Activated CD4-positive, alpha-beta memory T cell treated with anti-CD3 and anti-CD28 coated beads, Interleukin-2, amount 10 ng/mL, durations not matched to agents 7 days and 5 days (primary cell): ENCODE results near the gene FFAR2. TPM values are rescaled to one million over a fixed set of nuclear protein-coding genes. Genes with fewer than 3 reads are reported as not detected.

Experiments used
- CTCF ChIA-PET: fragments of 350-600 bp; sonication (Branson Sonifier 250); formaldehyde crosslinking; loops from one replicate; lab custom pipeline; 2021; ENCODE audit warnings: antibody characterized with exemption, inconsistent platforms; lab: Charles Lee
- POLR2A ChIA-PET: fragments of 350-600 bp; sonication (Branson Sonifier 250); formaldehyde crosslinking; loops from one replicate; lab custom pipeline; 2021; ENCODE audit warnings: antibody characterized with exemption; lab: Charles Lee
- DNase-seq: peaks from one replicate; pipeline ENCODE4 v3.0.0-alpha.2; 2020
- H3K27ac Mint-ChIP-seq: one replicate; pipeline ENCODE4 v1.8.0; 2021; ENCODE audit warnings: mild to moderate bottlenecking, mixed read lengths
- H3K27me3 Mint-ChIP-seq: one replicate; pipeline ENCODE4 v1.8.0; 2021; ENCODE audit warnings: mixed read lengths
- H3K36me3 Mint-ChIP-seq: one replicate; pipeline ENCODE4 v1.8.0; 2021; ENCODE audit warnings: low read depth, mixed read lengths
- H3K4me1 Mint-ChIP-seq: one replicate; pipeline ENCODE4 v1.8.0; 2021; ENCODE audit warnings: mixed read lengths
- H3K4me3 Mint-ChIP-seq: one replicate; pipeline ENCODE4 v1.8.0; 2021; ENCODE audit warnings: mild to moderate bottlenecking, mixed read lengths
- H3K9me3 Mint-ChIP-seq: one replicate; pipeline ENCODE4 v1.8.0; 2021; ENCODE audit warnings: mixed read lengths
- total RNA-seq, 2 experiments: library from RNA; stranded (reverse); gene quantifications; one replicate each; pipeline ENCODE4 v1.2.3, GENCODE V29; 2021

FFAR2 gene
- total RNA-seq, 2 experiments from 2014 or later: not detected

GRCh38 chr19:35430409-35431144, 17.5 kb upstream of the FFAR2 start:
- H3K27me3 Mint-ChIP-seq: peaks cover 36% of the 10 kb centered on the region
- no peak overlapping the region for H3K27ac Mint-ChIP-seq
- H3K4me1 Mint-ChIP-seq: peaks cover 14% of the 10 kb centered on the region
- ChIA-PET CTCF (interaction anchor here (0.6 to 1.0 kb wide), 2 partner anchors 74 to 77 kb away, joined by 3 read pairs; no protein-coding TSS in a partner anchor), POLR2A (interaction anchor here (1.5 kb wide), 1 partner anchor 78 kb away, joined by 4 read pairs; no protein-coding TSS in a partner anchor)
- H3K36me3 Mint-ChIP-seq: peaks cover 8% of the 10 kb centered on the region
- H3K9me3 Mint-ChIP-seq: peaks cover 13% of the 10 kb centered on the region
- no peak overlapping the region for H3K4me3 Mint-ChIP-seq
- no peak for DNase-seq

GRCh38 chr19:35431145-35431807, 16.8 kb upstream of the FFAR2 start:
- H3K27ac Mint-ChIP-seq: no peak overlapping the region
- peaks cover 8% of the 10 kb centered on the region for H3K36me3 Mint-ChIP-seq
- H3K9me3 Mint-ChIP-seq: peaks cover 13% of the 10 kb centered on the region
- H3K4me3 Mint-ChIP-seq: no peak overlapping the region
- peaks cover 19% of the 10 kb centered on the region for H3K4me1 Mint-ChIP-seq
- POLR2A ChIA-PET: interaction anchor here (1.5 kb wide), 1 partner anchor 78 kb away, joined by 4 read pairs; no protein-coding TSS in a partner anchor
- DNase-seq: no peak
- CTCF ChIA-PET: interaction anchor here (1.0 kb wide), 1 partner anchor 78 kb away, joined by 3 read pairs; no protein-coding TSS in a partner anchor
- H3K27me3 Mint-ChIP-seq: peaks cover 35% of the 10 kb centered on the region

- H3K9me3 Mint-ChIP-seq: peaks cover 13% of the 10 kb centered on the region
- ChIA-PET CTCF (no interaction called here), POLR2A (no interaction called here)
- no peak overlapping the region for H3K27ac Mint-ChIP-seq
- DNase-seq: no peak
- H3K27me3 Mint-ChIP-seq: peaks cover 37% of the 10 kb centered on the region
- H3K36me3 Mint-ChIP-seq: peaks cover 8% of the 10 kb centered on the region
- peaks cover 32% of the 10 kb centered on the region for H3K4me1 Mint-ChIP-seq
- no peak overlapping the region for H3K4me3 Mint-ChIP-seq
These were observed 15.1 kb upstream of the FFAR2 start for GRCh38 chr19:35432911-35433310.

- POLR2A ChIA-PET: no interaction called here
- Mint-ChIP-seq H3K4me1 (peaks cover 34% of the 10 kb centered on the region), H3K9me3 (peaks cover 13% of the 10 kb centered on the region), H3K4me3 (no peak overlapping the region), H3K36me3 (peaks cover 8% of the 10 kb centered on the region), H3K27me3 (peaks cover 39% of the 10 kb centered on the region), H3K27ac (no peak overlapping the region)
- DNase-seq: no peak
- CTCF ChIA-PET: no interaction called here
These were observed 14.6 kb upstream of the FFAR2 start for GRCh38 chr19:35433448-35433847.

GRCh38 chr19:35435896-35436295, 12.2 kb upstream of the FFAR2 start:
- Mint-ChIP-seq H3K27me3 (peaks cover 39% of the 10 kb centered on the region), H3K4me3 (peak overlapping the region; percentile 37), H3K4me1 (peaks cover 30% of the 10 kb centered on the region), H3K9me3 (peaks cover 8% of the 10 kb centered on the region), H3K27ac (peak overlapping the region; percentile 68), H3K36me3 (peaks cover 8% of the 10 kb centered on the region)
- CTCF ChIA-PET: no interaction called here
- POLR2A ChIA-PET: interaction anchor here (0.9 kb wide), 1 partner anchor 27 kb away, joined by 3 read pairs; no protein-coding TSS in a partner anchor
- DNase-seq: no peak

GRCh38 chr19:35436477-35437405, 11.3 kb upstream of the FFAR2 start:
- peaks cover 39% of the 10 kb centered on the region for H3K27me3 Mint-ChIP-seq
- H3K36me3 Mint-ChIP-seq: peaks cover 3% of the 10 kb centered on the region
- peaks cover 23% of the 10 kb centered on the region for H3K4me1 Mint-ChIP-seq
- peak overlapping the region; percentile 68 for H3K27ac Mint-ChIP-seq
- peak overlapping the region; percentile 37 for H3K4me3 Mint-ChIP-seq
- peaks cover 3% of the 10 kb centered on the region for H3K9me3 Mint-ChIP-seq
- DNase-seq: peak; percentile 42
- ChIA-PET CTCF (no interaction called here), POLR2A (interaction anchor here (3.2 kb wide), 1 partner anchor 26 kb away, joined by 10 read pairs; no protein-coding TSS in a partner anchor)

- no peak for DNase-seq
- no peaks in the 10 kb centered on the region for H3K9me3 Mint-ChIP-seq
- H3K4me1 Mint-ChIP-seq: peaks cover 20% of the 10 kb centered on the region
- no peaks in the 10 kb centered on the region for H3K36me3 Mint-ChIP-seq
- ChIA-PET CTCF (no interaction called here), POLR2A (interaction anchor here (3.2 kb wide), 1 partner anchor 25 kb away, joined by 10 read pairs; no protein-coding TSS in a partner anchor)
- no peak overlapping the region for H3K4me3 Mint-ChIP-seq
- H3K27ac Mint-ChIP-seq: peak overlapping the region; percentile 26
- H3K27me3 Mint-ChIP-seq: peaks cover 33% of the 10 kb centered on the region
These were observed 10.6 kb upstream of the FFAR2 start for GRCh38 chr19:35437406-35437951.

- Mint-ChIP-seq H3K4me3 (no peak overlapping the region), H3K27ac (no peak overlapping the region), H3K9me3 (no peaks in the 10 kb centered on the region), H3K36me3 (no peaks in the 10 kb centered on the region), H3K4me1 (peaks cover 20% of the 10 kb centered on the region), H3K27me3 (peaks cover 27% of the 10 kb centered on the region)
- no peak for DNase-seq
- ChIA-PET POLR2A (interaction anchor here (3.2 kb wide), 1 partner anchor 24 kb away, joined by 10 read pairs; no protein-coding TSS in a partner anchor), CTCF (no interaction called here)
These were observed 10.0 kb upstream of the FFAR2 start for GRCh38 chr19:35438096-35438495.

GRCh38 chr19:35438527-35438926, 9.5 kb upstream of the FFAR2 start:
- H3K9me3 Mint-ChIP-seq: no peaks in the 10 kb centered on the region
- peaks cover 20% of the 10 kb centered on the region for H3K4me1 Mint-ChIP-seq
- no peak overlapping the region for H3K4me3 Mint-ChIP-seq
- CTCF ChIA-PET: no interaction called here
- no peak for DNase-seq
- H3K27ac Mint-ChIP-seq: no peak overlapping the region
- POLR2A ChIA-PET: interaction anchor here (3.2 kb wide), 1 partner anchor 24 kb away, joined by 10 read pairs; no protein-coding TSS in a partner anchor
- peaks cover 24% of the 10 kb centered on the region for H3K27me3 Mint-ChIP-seq
- H3K36me3 Mint-ChIP-seq: no peaks in the 10 kb centered on the region

- ChIA-PET CTCF (no interaction called here), POLR2A (interaction anchor here (3.2 kb wide), 1 partner anchor 22 kb away, joined by 10 read pairs; no protein-coding TSS in a partner anchor)
- Mint-ChIP-seq H3K27ac (no peak overlapping the region), H3K36me3 (no peaks in the 10 kb centered on the region), H3K27me3 (peaks cover 25% of the 10 kb centered on the region), H3K4me3 (no peak overlapping the region), H3K4me1 (peaks cover 25% of the 10 kb centered on the region), H3K9me3 (no peaks in the 10 kb centered on the region)
- DNase-seq: no peak
These were observed 8.1 kb upstream of the FFAR2 start for GRCh38 chr19:35439921-35440320.

GRCh38 chr19:35442091-35442490, 6.0 kb upstream of the FFAR2 start:
- POLR2A ChIA-PET: interaction anchor here (1.1 kb wide), 1 partner anchor 21 kb away, joined by 3 read pairs; no protein-coding TSS in a partner anchor
- Mint-ChIP-seq H3K4me1 (peaks cover 30% of the 10 kb centered on the region), H3K27me3 (peaks cover 39% of the 10 kb centered on the region), H3K27ac (no peak overlapping the region), H3K9me3 (no peaks in the 10 kb centered on the region), H3K4me3 (no peak overlapping the region), H3K36me3 (no peaks in the 10 kb centered on the region)
- no peak for DNase-seq
- CTCF ChIA-PET: no interaction called here

- no peaks in the 10 kb centered on the region for H3K9me3 Mint-ChIP-seq
- ChIA-PET POLR2A (no interaction called here), CTCF (no interaction called here)
- H3K4me1 Mint-ChIP-seq: peaks cover 41% of the 10 kb centered on the region
- no peak overlapping the region for H3K4me3 Mint-ChIP-seq
- peaks cover 45% of the 10 kb centered on the region for H3K27me3 Mint-ChIP-seq
- DNase-seq: no peak
- H3K27ac Mint-ChIP-seq: no peak overlapping the region
- H3K36me3 Mint-ChIP-seq: no peaks in the 10 kb centered on the region
These were observed 3.3 kb upstream of the FFAR2 start for GRCh38 chr19:35444735-35445134.
